Measurements from ENCODE around the gene MKRN3.

The MKRN3 gene

DNA sequence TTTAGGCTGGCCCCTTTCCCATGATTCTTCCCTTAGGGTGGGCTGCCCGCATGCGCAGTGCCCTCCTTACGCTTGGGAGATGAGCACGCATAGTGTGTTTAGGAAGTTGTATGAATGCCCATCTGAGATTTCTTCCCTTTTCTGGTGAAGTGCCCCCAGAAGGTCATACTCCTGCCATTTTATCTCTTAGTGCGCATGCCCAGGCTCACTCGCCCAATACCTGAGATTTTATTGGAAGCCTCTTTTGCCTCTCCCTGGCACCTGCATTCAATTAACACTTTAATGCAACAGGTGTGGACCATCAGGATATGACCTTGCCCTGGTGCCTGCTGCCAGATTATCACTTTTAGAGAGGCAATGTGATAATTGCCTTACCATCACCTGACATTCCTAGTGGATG lies 36.6 kb downstream of the MKRN3 start:
- no peak overlapping the region for H3K4me3 ChIP-seq (ENCODE audit: low read depth, low read length)
- TF ChIP-seq, protein P1, sequence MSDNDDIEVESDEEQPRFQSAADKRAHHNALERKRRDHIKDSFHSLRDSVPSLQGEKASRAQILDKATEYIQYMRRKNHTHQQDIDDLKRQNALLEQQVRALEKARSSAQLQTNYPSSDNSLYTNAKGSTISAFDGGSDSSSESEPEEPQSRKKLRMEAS (IDR thresholded peaks at IDR 0.05; ENCODE audit: low read depth, low read length) = no peak
- TF ChIP-seq, protein P2, sequence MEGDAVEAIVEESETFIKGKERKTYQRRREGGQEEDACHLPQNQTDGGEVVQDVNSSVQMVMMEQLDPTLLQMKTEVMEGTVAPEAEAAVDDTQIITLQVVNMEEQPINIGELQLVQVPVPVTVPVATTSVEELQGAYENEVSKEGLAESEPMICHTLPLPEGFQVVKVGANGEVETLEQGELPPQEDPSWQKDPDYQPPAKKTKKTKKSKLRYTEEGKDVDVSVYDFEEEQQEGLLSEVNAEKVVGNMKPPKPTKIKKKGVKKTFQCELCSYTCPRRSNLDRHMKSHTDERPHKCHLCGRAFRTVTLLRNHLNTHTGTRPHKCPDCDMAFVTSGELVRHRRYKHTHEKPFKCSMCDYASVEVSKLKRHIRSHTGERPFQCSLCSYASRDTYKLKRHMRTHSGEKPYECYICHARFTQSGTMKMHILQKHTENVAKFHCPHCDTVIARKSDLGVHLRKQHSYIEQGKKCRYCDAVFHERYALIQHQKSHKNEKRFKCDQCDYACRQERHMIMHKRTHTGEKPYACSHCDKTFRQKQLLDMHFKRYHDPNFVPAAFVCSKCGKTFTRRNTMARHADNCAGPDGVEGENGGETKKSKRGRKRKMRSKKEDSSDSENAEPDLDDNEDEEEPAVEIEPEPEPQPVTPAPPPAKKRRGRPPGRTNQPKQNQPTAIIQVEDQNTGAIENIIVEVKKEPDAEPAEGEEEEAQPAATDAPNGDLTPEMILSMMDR (IDR thresholded peaks at IDR 0.05; ENCODE audit: low read depth, low read length) = no peak
- TF ChIP-seq POLR2A (IDR thresholded peaks at IDR 0.05; ENCODE audit: extremely low read depth, insufficient read length) (no peak), MYC (IDR thresholded peaks at IDR 0.05; ENCODE audit: low read depth, low read length) (no peak)
- DNase-seq (ENCODE audit: low read depth) = no peak

DNA sequence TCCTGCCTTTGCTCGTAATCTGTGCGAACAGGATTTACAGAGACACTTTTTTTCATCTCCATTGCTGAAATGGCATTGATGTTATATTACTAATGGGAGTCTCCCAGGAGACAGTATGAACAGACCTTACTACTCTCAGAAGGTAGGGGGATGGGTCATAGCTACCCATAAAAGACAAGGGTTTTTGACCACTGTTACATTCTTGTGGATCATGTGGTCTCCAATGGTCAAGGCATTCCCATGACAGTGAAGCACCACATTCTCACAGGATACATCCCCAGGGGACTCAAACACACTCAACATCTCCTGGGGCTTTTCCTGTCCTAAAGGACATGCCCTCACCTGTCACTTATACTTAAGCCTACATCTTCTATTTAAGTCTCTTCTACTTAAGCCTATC lies 40.8 kb downstream of the MKRN3 start:
- TF ChIP-seq, protein P1 (IDR thresholded peaks at IDR 0.05; ENCODE audit: low read depth, low read length) = no peak
- TF ChIP-seq, protein P2 (IDR thresholded peaks at IDR 0.05; ENCODE audit: low read depth, low read length) = no peak
- TF ChIP-seq POLR2A (IDR thresholded peaks at IDR 0.05; ENCODE audit: extremely low read depth, insufficient read length) (no peak), MYC (IDR thresholded peaks at IDR 0.05; ENCODE audit: low read depth, low read length) (no peak)
- H3K4me3 ChIP-seq (ENCODE audit: low read depth, low read length) = no peak overlapping the region
- DNase-seq (ENCODE audit: low read depth) = no peak

DNA sequence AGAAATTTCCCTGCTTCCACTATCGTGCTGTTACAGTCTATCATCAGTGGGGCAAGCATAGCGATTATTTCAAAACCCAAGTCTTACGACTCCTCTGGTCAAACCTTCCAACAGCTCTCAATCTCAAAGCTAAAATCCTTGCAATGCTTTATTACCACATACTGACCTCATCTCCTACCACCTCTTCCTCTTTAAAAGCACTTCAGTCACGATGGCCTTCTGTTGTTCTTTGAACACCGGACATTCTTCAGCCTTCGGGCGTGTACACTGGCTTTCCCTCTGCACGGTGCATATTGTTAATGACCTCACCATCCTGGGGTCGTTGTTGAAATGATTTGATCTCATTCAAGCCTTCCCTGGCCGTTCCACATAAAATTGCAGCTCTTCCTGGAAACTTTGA lies 51.1 kb downstream of the MKRN3 start:
- no peak overlapping the region for H3K4me3 ChIP-seq (ENCODE audit: low read depth, low read length)
- DNase-seq (ENCODE audit: low read depth) = peak; percentile 45
- peak; percentile 23; the same call in 1 of the 2 replicates for TF ChIP-seq MYC (IDR thresholded peaks at IDR 0.05; ENCODE audit: low read depth, low read length)
- TF ChIP-seq, protein P2 (IDR thresholded peaks at IDR 0.05; ENCODE audit: low read depth, low read length) = no peak
- TF ChIP-seq, protein P1 (IDR thresholded peaks at IDR 0.05; ENCODE audit: low read depth, low read length) = peak; percentile 45; the same call in 1 of the 2 replicates
- TF ChIP-seq POLR2A (IDR thresholded peaks at IDR 0.05; ENCODE audit: extremely low read depth, insufficient read length) = no peak

Measured in NB4 (cell line).